OCI-LY3 (cell line): ENCODE measurements around the gene ABHD12.

Experiments used
- H2AFZ ChIP-seq: fragments of 200-600, 300-600 bp; shearing (Covaris generic); 2 replicates; pipeline ENCODE4 v1.6.0; 2014; ENCODE audit warnings: antibody characterized with exemption, low read depth, low read length
- H3K27ac ChIP-seq: fragments of 200-600, 300-600 bp; sonication (generic); 2 replicates; pipeline ENCODE4 v1.5.1; 2014; ENCODE audit warnings: mild to moderate bottlenecking, low read length, moderate library complexity, mixed read lengths
- H3K27me3 ChIP-seq: fragments of 200-600, 300-600 bp; sonication (generic); 2 replicates; pipeline ENCODE4 v1.6.1; 2014; ENCODE audit warnings: low read depth, low read length, mixed read lengths
- H3K36me3 ChIP-seq: fragments of 200-600, 300-600 bp; sonication (generic); replicated peaks from 2 replicates; pipeline ENCODE3; 2014; ENCODE audit warnings: low read depth, low read length, mixed read lengths
- H3K4me1 ChIP-seq: fragments of 300-600, 200-600 bp; sonication (generic); 2 replicates; pipeline ENCODE4 v1.6.1; 2014; ENCODE audit warnings: low read length, mixed read lengths
- H3K4me2 ChIP-seq: fragments of 200-600, 300-600 bp; sonication (generic); 2 replicates; pipeline ENCODE4 v1.6.1; 2014; ENCODE audit warnings: low read length, mixed read lengths
- H3K4me3 ChIP-seq: fragments of 300-600, 200-600 bp; sonication (generic); 2 replicates; pipeline ENCODE4 v1.5.1; 2014; ENCODE audit warnings: antibody characterized with exemption, mild to moderate bottlenecking, low read length, moderate library complexity
- H3K79me2 ChIP-seq: fragments of 300-600, 200-600 bp; shearing (Covaris generic); 2 replicates; pipeline ENCODE4 v1.6.1; 2014; ENCODE audit warnings: mild to moderate bottlenecking, low read length, mixed read lengths
- H3K9ac ChIP-seq: fragments of 300-600, 200-600 bp; shearing (Covaris generic); 2 replicates; pipeline ENCODE4 v1.6.0; 2014; ENCODE audit warnings: mild to moderate bottlenecking, low read length, moderate library complexity
- H3K9me3 ChIP-seq: fragments of 200-600, 300-600 bp; shearing (Covaris generic); 2 replicates; pipeline ENCODE4 v1.6.1; 2014; ENCODE audit warnings: low read length, mixed read lengths; ENCODE audit not compliant: insufficient read depth
- H4K20me1 ChIP-seq: fragments of 200-600, 300-600 bp; sonication (generic); 2 replicates; pipeline ENCODE4 v1.6.1; 2016; ENCODE audit warnings: low read length, mixed read lengths; ENCODE audit not compliant: insufficient read depth
- CTCF ChIP-seq: fragments of 200-600, 300-600 bp; sonication (generic); IDR thresholded peaks from 2 replicates; pipeline ENCODE4 v1.5.1; 2014; ENCODE audit warnings: antibody characterized with exemption, low read length, low read depth
- EZH2phosphoT487 ChIP-seq: fragments of 200-600 bp; shearing (Covaris generic); IDR thresholded peaks from 2 replicates; pipeline ENCODE4 v1.6.1; 2018; ENCODE audit warnings: antibody characterized with exemption, mixed run types, low read depth

ABHD12 gene

GRCh38 chr20:25378189-25378883 lies 12.3 kb downstream of the ABHD12 start:
- Histone ChIP-seq H3K4me3 (no peak overlapping the region), H3K9me3 (no peaks in the 10 kb centered on the region), H3K27me3 (no peaks in the 10 kb centered on the region), H3K27ac (no peak overlapping the region), H2AFZ (no peak overlapping the region), H3K79me2 (peaks cover 66% of the 10 kb centered on the region), H3K4me2 (no peak overlapping the region), H3K4me1 (peaks cover 14% of the 10 kb centered on the region), H4K20me1 (peaks cover 41% of the 10 kb centered on the region), H3K9ac (no peak overlapping the region), H3K36me3 (peaks cover 4% of the 10 kb centered on the region)
- TF ChIP-seq CTCF (no peak), EZH2phosphoT487 (no peak)

- Histone ChIP-seq H3K9me3 (no peaks in the 10 kb centered on the region), H3K36me3 (peaks cover 4% of the 10 kb centered on the region), H3K27ac (no peak overlapping the region), H3K4me2 (no peak overlapping the region), H4K20me1 (peaks cover 32% of the 10 kb centered on the region), H3K79me2 (peaks cover 55% of the 10 kb centered on the region), H3K4me3 (no peak overlapping the region), H3K9ac (no peak overlapping the region), H2AFZ (no peak overlapping the region), H3K27me3 (no peaks in the 10 kb centered on the region), H3K4me1 (peaks cover 14% of the 10 kb centered on the region)
- TF ChIP-seq CTCF (no peak), EZH2phosphoT487 (no peak)
These were observed 13.7 kb downstream of the ABHD12 start for GRCh38 chr20:25376886-25377285.

GRCh38 chr20:25376236-25376635 lies 14.4 kb downstream of the ABHD12 start:
- Histone ChIP-seq H3K9ac (no peak overlapping the region), H3K4me3 (no peak overlapping the region), H3K36me3 (peaks cover 3% of the 10 kb centered on the region), H3K79me2 (peaks cover 52% of the 10 kb centered on the region), H2AFZ (no peak overlapping the region), H3K27ac (no peak overlapping the region), H3K4me2 (no peak overlapping the region), H3K27me3 (no peaks in the 10 kb centered on the region), H3K9me3 (no peaks in the 10 kb centered on the region), H4K20me1 (peaks cover 31% of the 10 kb centered on the region), H3K4me1 (peaks cover 14% of the 10 kb centered on the region)
- TF ChIP-seq EZH2phosphoT487 (no peak), CTCF (no peak)

GRCh38 chr20:25374842-25375241 lies 15.8 kb downstream of the ABHD12 start:
- TF ChIP-seq EZH2phosphoT487: no peak
- TF ChIP-seq CTCF: no peak
- Histone ChIP-seq H2AFZ (no peak overlapping the region), H4K20me1 (peaks cover 26% of the 10 kb centered on the region), H3K9me3 (no peaks in the 10 kb centered on the region), H3K27ac (no peak overlapping the region), H3K9ac (no peak overlapping the region), H3K4me3 (no peak overlapping the region), H3K79me2 (peaks cover 50% of the 10 kb centered on the region), H3K36me3 (peaks cover 3% of the 10 kb centered on the region), H3K27me3 (no peaks in the 10 kb centered on the region), H3K4me1 (peaks cover 11% of the 10 kb centered on the region), H3K4me2 (no peak overlapping the region)
